Measurements from ENCODE around the gene SWAP70. TPM values are rescaled to one million over a fixed set of nuclear protein-coding genes. Genes with fewer than 3 reads are reported as not detected.

Gene SWAP70
- total RNA-seq, 1 donor from 2014 or later: 19.1 TPM

GRCh38 chr11:9646324-9646723 lies 17.6 kb upstream of the SWAP70 start:
- Mint-ChIP-seq H3K36me3 (ENCODE audit: insufficient read depth) (no peaks in the 10 kb centered on the region), H3K9me3 (ENCODE audit: low read depth) (peaks cover 8% of the 10 kb centered on the region), H3K4me1 (ENCODE audit: low read depth) (no peaks in the 10 kb centered on the region), H3K27me3 (no peaks in the 10 kb centered on the region), H3K4me3 (ENCODE audit: low read depth) (no peak overlapping the region), H3K27ac (no peak overlapping the region)
- TF ChIP-seq CTCF (IDR thresholded peaks at IDR 0.05; ENCODE audit: unreplicated experiment): no peak
- DNase-seq (ENCODE audit: low spot score, unreplicated experiment): no peak

DNA sequence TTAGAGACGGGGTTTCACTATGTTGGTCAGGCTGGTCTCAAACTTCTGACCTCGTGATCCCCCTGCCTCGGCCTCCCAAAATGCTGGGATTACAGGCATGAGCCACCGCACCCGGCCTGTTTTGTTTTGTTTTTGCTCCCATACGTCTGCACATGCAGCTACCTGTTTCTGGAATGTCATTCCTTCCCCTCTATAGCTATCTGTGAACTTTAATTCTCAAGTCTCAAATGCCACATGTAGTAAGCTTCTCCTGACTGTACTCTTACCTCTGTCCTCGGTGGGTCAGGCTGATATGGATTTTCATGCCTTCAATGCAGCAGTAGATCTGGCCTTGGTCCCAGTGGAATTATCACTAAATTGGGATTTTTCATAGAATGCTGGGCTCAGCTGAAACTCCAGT lies 12.4 kb upstream of the SWAP70 start:
- no peak for TF ChIP-seq CTCF (IDR thresholded peaks at IDR 0.05; ENCODE audit: unreplicated experiment)
- Mint-ChIP-seq H3K4me3 (ENCODE audit: low read depth) (no peak overlapping the region), H3K9me3 (ENCODE audit: low read depth) (peaks cover 8% of the 10 kb centered on the region), H3K27ac (no peak overlapping the region), H3K36me3 (ENCODE audit: insufficient read depth) (no peaks in the 10 kb centered on the region), H3K27me3 (no peaks in the 10 kb centered on the region), H3K4me1 (ENCODE audit: low read depth) (no peaks in the 10 kb centered on the region)
- DNase-seq (ENCODE audit: low spot score, unreplicated experiment): no peak

DNA sequence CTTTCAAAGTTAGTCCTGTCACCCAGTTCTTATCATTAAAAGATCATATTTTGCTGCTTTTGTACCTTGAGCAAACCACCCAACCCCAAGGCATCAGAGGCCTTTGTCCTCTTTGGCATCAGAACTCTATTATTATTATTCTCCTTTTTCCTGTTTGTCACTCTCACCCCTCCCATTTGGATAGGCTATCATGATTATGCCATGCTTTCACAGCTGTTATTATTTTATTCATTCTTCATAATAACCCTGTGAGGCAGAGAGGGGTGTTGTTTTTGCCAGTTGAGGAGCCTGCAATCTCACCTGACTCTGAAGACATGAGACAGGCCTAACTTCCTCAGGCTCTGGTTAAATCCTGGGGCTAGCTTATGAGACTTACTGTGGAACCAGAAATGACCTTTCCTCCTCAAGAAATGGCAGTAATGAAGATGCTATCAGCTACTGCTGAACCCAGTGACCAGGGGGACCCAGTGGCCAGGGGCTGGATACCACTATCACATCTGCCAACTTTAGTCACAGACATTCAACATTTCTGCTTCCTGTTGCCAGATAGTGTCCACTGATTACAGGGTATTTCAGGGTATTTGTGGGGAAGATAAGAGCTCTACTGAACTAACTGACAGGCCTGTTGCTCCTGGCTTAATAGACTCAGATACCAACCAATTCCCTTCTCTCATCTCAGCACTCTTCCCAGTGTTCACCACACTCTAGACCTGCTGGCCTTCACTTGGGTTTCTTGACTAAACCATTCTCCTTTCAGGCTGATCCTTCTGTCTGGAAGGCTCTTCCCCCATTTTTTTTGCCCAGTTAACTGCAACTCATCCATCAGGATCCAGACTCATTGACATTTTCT lies 11.8 kb upstream of the SWAP70 start:
- Mint-ChIP-seq H3K4me1 (ENCODE audit: low read depth) (no peaks in the 10 kb centered on the region), H3K9me3 (ENCODE audit: low read depth) (peaks cover 8% of the 10 kb centered on the region), H3K4me3 (ENCODE audit: low read depth) (no peak overlapping the region), H3K27ac (no peak overlapping the region), H3K36me3 (ENCODE audit: insufficient read depth) (no peaks in the 10 kb centered on the region), H3K27me3 (no peaks in the 10 kb centered on the region)
- DNase-seq (ENCODE audit: low spot score, unreplicated experiment): no peak
- no peak for TF ChIP-seq CTCF (IDR thresholded peaks at IDR 0.05; ENCODE audit: unreplicated experiment)

DNA sequence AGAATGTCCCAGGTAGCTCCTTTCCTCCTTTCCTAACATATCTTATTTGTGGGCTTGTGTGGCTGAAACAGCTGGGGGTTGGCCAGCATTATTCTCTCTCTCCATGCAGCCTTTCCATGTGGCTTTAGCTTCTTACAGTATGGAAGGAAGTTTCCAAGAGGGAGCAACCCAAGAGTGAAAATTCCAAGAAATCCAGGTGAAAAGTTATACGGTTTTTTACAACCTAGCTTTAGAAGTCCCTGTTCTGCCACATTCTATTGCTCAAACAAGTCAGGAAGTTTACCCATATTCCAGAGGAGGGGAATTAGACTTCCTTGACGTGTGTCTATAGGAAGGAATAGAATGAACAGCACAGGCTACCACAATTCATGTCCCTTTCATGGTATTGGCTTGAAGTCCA lies 10.0 kb upstream of the SWAP70 start:
- no peaks in the 10 kb centered on the region for H3K4me1 Mint-ChIP-seq (ENCODE audit: low read depth)

DNA sequence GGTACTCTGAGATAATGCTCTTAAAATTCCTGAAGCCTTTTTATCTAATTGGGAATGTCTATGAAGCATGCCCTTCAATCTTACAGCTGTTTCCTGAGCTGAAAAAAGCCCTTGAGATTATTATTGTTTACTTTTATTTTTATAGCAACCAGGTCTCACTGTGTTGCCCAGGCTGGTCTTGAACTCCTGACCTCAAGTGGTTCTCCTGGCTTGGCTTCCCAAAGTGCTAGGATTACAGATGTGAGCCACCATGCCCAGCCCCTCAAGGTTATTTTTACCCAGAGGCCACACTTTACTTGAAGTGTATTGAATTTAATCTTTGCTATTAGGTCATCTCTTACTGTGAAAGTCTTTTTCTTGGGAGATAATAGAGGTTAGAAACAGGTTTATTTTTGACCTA lies 7.0 kb upstream of the SWAP70 start:
- H3K4me3 Mint-ChIP-seq (ENCODE audit: low read depth): no peak overlapping the region
- no peaks in the 10 kb centered on the region for H3K4me1 Mint-ChIP-seq (ENCODE audit: low read depth)
- H3K27me3 Mint-ChIP-seq: no peaks in the 10 kb centered on the region
- DNase-seq (ENCODE audit: low spot score, unreplicated experiment): no peak
- no peaks in the 10 kb centered on the region for H3K9me3 Mint-ChIP-seq (ENCODE audit: low read depth)
- TF ChIP-seq CTCF (IDR thresholded peaks at IDR 0.05; ENCODE audit: unreplicated experiment): no peak
- no peak overlapping the region for H3K27ac Mint-ChIP-seq
- no peaks in the 10 kb centered on the region for H3K36me3 Mint-ChIP-seq (ENCODE audit: insufficient read depth)

More for the DNA sequence above, 10.0 kb upstream of the SWAP70 start:
- TF ChIP-seq CTCF (IDR thresholded peaks at IDR 0.05; ENCODE audit: unreplicated experiment): no peak
- Mint-ChIP-seq H3K27me3 (no peaks in the 10 kb centered on the region), H3K36me3 (ENCODE audit: insufficient read depth) (no peaks in the 10 kb centered on the region), H3K4me3 (ENCODE audit: low read depth) (no peak overlapping the region), H3K27ac (no peak overlapping the region), H3K9me3 (ENCODE audit: low read depth) (no peaks in the 10 kb centered on the region)
- no peak for DNase-seq (ENCODE audit: low spot score, unreplicated experiment)
